Gastroesophageal sphincter (tissue), 3 donors: ENCODE data around the gene NR5A2.

Source experiments
- EP300 ChIP-seq: sonication (generic); formaldehyde crosslinking; IDR thresholded peaks from one replicate; pipeline ENCODE4 v1.6.1; 2017; ENCODE audit warnings: antibody characterized with exemption, mild to moderate bottlenecking
- POLR2A ChIP-seq, 2 donors: fragments of 450-650 bp; IDR thresholded peaks; one replicate each; pipeline ENCODE4 v1.6.1; 2017; ENCODE audit warnings: antibody characterized with exemption in 2 of 2, mild to moderate bottlenecking in 2 of 2, moderate library complexity in 1 of 2
- POLR2AphosphoS5 ChIP-seq: sonication (generic); formaldehyde crosslinking; IDR thresholded peaks from one replicate; pipeline ENCODE4 v1.6.1; 2017; ENCODE audit warnings: antibody characterized with exemption
- TF ChIP-seq, protein P1 (sequence below), 4 experiments: fragments of 200-600 bp in 2 of 4; fragments of 450-650 bp in 2 of 4; sonication (generic) in 1 of 4; IDR thresholded peaks; one replicate each; pipeline ENCODE4 v1.5.1; 2017 to 2019; ENCODE audit warnings: antibody characterized with exemption in 4 of 4, mild to moderate bottlenecking in 2 of 4, moderate library complexity in 2 of 4

- TF ChIP-seq POLR2AphosphoS5 (no peak), EP300 (no peak), POLR2A (IDR thresholded peaks at IDR 0.05) (no peak)
- TF ChIP-seq, protein P1, sequence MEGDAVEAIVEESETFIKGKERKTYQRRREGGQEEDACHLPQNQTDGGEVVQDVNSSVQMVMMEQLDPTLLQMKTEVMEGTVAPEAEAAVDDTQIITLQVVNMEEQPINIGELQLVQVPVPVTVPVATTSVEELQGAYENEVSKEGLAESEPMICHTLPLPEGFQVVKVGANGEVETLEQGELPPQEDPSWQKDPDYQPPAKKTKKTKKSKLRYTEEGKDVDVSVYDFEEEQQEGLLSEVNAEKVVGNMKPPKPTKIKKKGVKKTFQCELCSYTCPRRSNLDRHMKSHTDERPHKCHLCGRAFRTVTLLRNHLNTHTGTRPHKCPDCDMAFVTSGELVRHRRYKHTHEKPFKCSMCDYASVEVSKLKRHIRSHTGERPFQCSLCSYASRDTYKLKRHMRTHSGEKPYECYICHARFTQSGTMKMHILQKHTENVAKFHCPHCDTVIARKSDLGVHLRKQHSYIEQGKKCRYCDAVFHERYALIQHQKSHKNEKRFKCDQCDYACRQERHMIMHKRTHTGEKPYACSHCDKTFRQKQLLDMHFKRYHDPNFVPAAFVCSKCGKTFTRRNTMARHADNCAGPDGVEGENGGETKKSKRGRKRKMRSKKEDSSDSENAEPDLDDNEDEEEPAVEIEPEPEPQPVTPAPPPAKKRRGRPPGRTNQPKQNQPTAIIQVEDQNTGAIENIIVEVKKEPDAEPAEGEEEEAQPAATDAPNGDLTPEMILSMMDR (IDR thresholded peaks at IDR 0.05) = no peak
Observed at GRCh38 chr1:199995096-199995685, 32.3 kb upstream of the NR5A2 start.
